Ishikawa (cell line): ENCODE data around the gene FLT1.

Experiments used
- EP300 ChIP-seq: IDR thresholded peaks from 2 replicates; pipeline ENCODE4 v1.6.1; 2012; ENCODE audit warnings: borderline replicate concordance
- NFIC ChIP-seq: IDR thresholded peaks from 2 replicates; pipeline ENCODE4 v1.6.1; 2012
- REST ChIP-seq: IDR thresholded peaks from 2 replicates; pipeline ENCODE4 v1.6.1; 2012; ENCODE audit warnings: low read depth, mild to moderate bottlenecking
- TCF12 ChIP-seq: IDR thresholded peaks from 2 replicates; pipeline ENCODE4 v1.6.1; 2012; ENCODE audit warnings: low read depth
- USF1 ChIP-seq: IDR thresholded peaks from 2 replicates; pipeline ENCODE4 v1.6.1; 2012
- YY1 ChIP-seq: IDR thresholded peaks from 2 replicates; pipeline ENCODE4 v1.6.1; 2012; ENCODE audit warnings: low read depth

GRCh38 chr13:28459911-28460310, 35.0 kb downstream of the FLT1 start:
- TF ChIP-seq TCF12 (no peak), USF1 (no peak), REST (no peak), EP300 (no peak), YY1 (no peak), NFIC (no peak)
